HCT116 (cell line): ENCODE measurements around the gene BDH1. TPM values are rescaled to one million over a fixed set of nuclear protein-coding genes. Genes with fewer than 3 reads are reported as not detected.

ENCODE experiments used
- ATAC-seq: fragments of 200-7000 bp; cut with Tn5 transposase; 2 replicates; pipeline ENCODE4 v1.9.1; 2020; ENCODE audit warnings: mild to moderate bottlenecking, moderate library complexity
- BruUV-seq: library from RNA; stranded (reverse); fragments of 400-500 nt; replicated peaks from 2 replicates; lab custom pipeline; 2021; lab: Mats Ljungman, UMichigan
- CTCF ChIA-PET: fragments of 300-600 bp; sonication (Branson Sonifier 250); formaldehyde crosslinking; loops from one replicate; lab custom pipeline; 2021; ENCODE audit warnings: antibody characterized with exemption; lab: Charles Lee
- POLR2A ChIA-PET: fragments of 300-600, 350-600 bp; sonication (Branson Sonifier 250); formaldehyde crosslinking; loops from one replicate; lab custom pipeline; 2021; ENCODE audit warnings: antibody characterized with exemption; lab: Charles Lee
- RAD21 ChIA-PET, 2 experiments: fragments of 300-600 bp; sonication (Branson Sonifier 250); formaldehyde crosslinking; loops; one replicate each; lab custom pipeline; 2023; ENCODE audit warnings: low total read pairs in 2 of 2; ENCODE audit not compliant: uncharacterized antibody in 2 of 2, unreplicated experiment in 2 of 2, low non-redundant PET in 1 of 2; lab: Charles Lee
- DNase-seq: peaks from one replicate; pipeline ENCODE4 v3.0.0-alpha.2; 2010; ENCODE audit warnings: low read depth, low spot score
- H2AFZ ChIP-seq: fragments of 200-600 bp; shearing (Covaris generic), sonication (generic); 2 replicates; pipeline ENCODE4 v1.6.1; 2017; ENCODE audit warnings: low read depth, mixed run types, mixed read lengths, antibody characterized with exemption, low read length; ENCODE audit not compliant: poor library complexity, severe bottlenecking
- H3K27ac ChIP-seq: 2 replicates; pipeline ENCODE4 v1.5.1; 2012; ENCODE audit warnings: low read depth, low read length
- H3K27me3 ChIP-seq: fragments of 200-600 bp; sonication (generic); 2 replicates; pipeline ENCODE4 v1.6.1; 2016; ENCODE audit warnings: mixed run types, low read length, mixed read lengths; ENCODE audit not compliant: insufficient read depth
- H3K36me3 ChIP-seq, 2 experiments: fragments of 200-500 bp in 1 of 2; fragments of 200-600 bp in 1 of 2; sonication (Bioruptor generic) in 1 of 2; sonication (generic) in 1 of 2; 2 replicates each; pipeline versions ENCODE4 v1.5.1 to v1.6.1; 2014 to 2016; ENCODE audit warnings: low read length in 2 of 2, inconsistent platforms in 1 of 2, mixed read lengths in 1 of 2, mixed run types in 1 of 2; ENCODE audit not compliant: insufficient read depth in 2 of 2, control insufficient read depth in 1 of 2
- H3K4me1 ChIP-seq, 2 experiments: fragments of 200-600 bp in 1 of 2; sonication (generic) in 1 of 2; 2 replicates each; pipeline versions ENCODE4 v1.5.1 to v1.6.1; 2012 to 2017; ENCODE audit warnings: low read length in 2 of 2, inconsistent platforms in 1 of 2, mild to moderate bottlenecking in 1 of 2, mixed read lengths in 1 of 2, mixed run types in 1 of 2, moderate library complexity in 1 of 2; ENCODE audit not compliant: insufficient read depth in 2 of 2, control insufficient read depth in 1 of 2
- H3K4me2 ChIP-seq: fragments of 200-600 bp; sonication (generic); 2 replicates; pipeline ENCODE4 v1.6.1; 2017; ENCODE audit warnings: mixed run types, low read length, mixed read lengths
- H3K4me3 ChIP-seq, 2 experiments: fragments of 200-600 bp in 1 of 2; sonication (generic) in 1 of 2; replicated peaks in 1 of 2; 2 replicates each; pipeline ENCODE4 v1.5.1; 2011 to 2016; ENCODE audit warnings: low read length in 2 of 2, control low read depth in 1 of 2, low read depth in 1 of 2, mild to moderate bottlenecking in 1 of 2, mixed read lengths in 1 of 2, mixed run types in 1 of 2
- H3K79me2 ChIP-seq: fragments of 200-600 bp; sonication (generic); 2 replicates; pipeline ENCODE4 v1.6.1; 2017; ENCODE audit warnings: mild to moderate bottlenecking, mixed run types, low read length, moderate library complexity, mixed read lengths; ENCODE audit not compliant: insufficient read depth
- H3K9ac ChIP-seq: fragments of 200-600 bp; sonication (generic); 2 replicates; pipeline ENCODE4 v1.6.1; 2016; ENCODE audit warnings: low read length, mixed read lengths
- H3K9me2 ChIP-seq: fragments of 200-600 bp; sonication (generic), shearing (Covaris generic); 2 replicates; pipeline ENCODE4 v1.6.1; 2017; ENCODE audit warnings: mixed run types, mild to moderate bottlenecking, moderate library complexity; ENCODE audit not compliant: insufficient read depth
- H3K9me3 ChIP-seq, 2 experiments: fragments of 200-500 bp in 1 of 2; fragments of 200-600 bp in 1 of 2; sonication (Bioruptor generic) in 1 of 2; sonication (generic) in 1 of 2; 2 replicates each; pipeline ENCODE4 v1.6.1; 2014 to 2017; ENCODE audit warnings: low read length in 2 of 2, mixed read lengths in 2 of 2, inconsistent platforms in 1 of 2, low read depth in 1 of 2, mild to moderate bottlenecking in 1 of 2, mixed run types in 1 of 2, moderate library complexity in 1 of 2; ENCODE audit not compliant: control insufficient read depth in 1 of 2, insufficient read depth in 1 of 2
- H4K20me1 ChIP-seq: fragments of 200-600 bp; sonication (generic), shearing (Covaris generic); 2 replicates; pipeline ENCODE4 v1.6.1; 2017; ENCODE audit warnings: mixed run types, mild to moderate bottlenecking, moderate library complexity; ENCODE audit not compliant: insufficient read depth
- CBX3 ChIP-seq: IDR thresholded peaks from 2 replicates; pipeline ENCODE4 v1.6.1; 2012; ENCODE audit warnings: low read depth
- CEBPB ChIP-seq: IDR thresholded peaks from 2 replicates; pipeline ENCODE4 v1.6.1; 2012; ENCODE audit warnings: low read depth
- ELF1 ChIP-seq: IDR thresholded peaks from 2 replicates; pipeline ENCODE4 v1.6.1; 2012; ENCODE audit warnings: low read depth, borderline replicate concordance
- EZH2 ChIP-seq: fragments of 200-600 bp; sonication (generic); IDR thresholded peaks from 2 replicates; pipeline ENCODE4 v1.6.1; 2017; ENCODE audit warnings: antibody characterized with exemption, mixed run types
- EZH2phosphoT487 ChIP-seq: fragments of 200-600 bp; IDR thresholded peaks from 2 replicates; pipeline ENCODE4 v1.6.1; 2018; ENCODE audit warnings: antibody characterized with exemption, borderline replicate concordance
- FOSL1 ChIP-seq: IDR thresholded peaks from 2 replicates; pipeline ENCODE4 v1.6.1; 2012; ENCODE audit warnings: low read depth
- JUND ChIP-seq: IDR thresholded peaks from 2 replicates; pipeline ENCODE4 v1.6.1; 2012
- SIN3A ChIP-seq: IDR thresholded peaks from 2 replicates; pipeline ENCODE4 v1.6.1; 2012; ENCODE audit warnings: low read depth
- SP1 ChIP-seq: IDR thresholded peaks from 2 replicates; pipeline ENCODE4 v1.6.1; 2012; ENCODE audit warnings: low read depth
- SRF ChIP-seq: IDR thresholded peaks from 2 replicates; pipeline ENCODE4 v1.6.1; 2012; ENCODE audit warnings: low read depth
- ZNF274 ChIP-seq: fragments of 200-500 bp; sonication (Bioruptor generic); IDR thresholded peaks from 2 replicates; pipeline ENCODE4 v1.6.1; 2014; ENCODE audit warnings: mild to moderate bottlenecking, low read depth, low read length, inconsistent platforms
- intact Hi-C: fragments of 100-400 bp; cut with micrococcal nuclease; formaldehyde crosslinking; loops from 2 replicates; pipeline ENCODE4 v1.10.0; 2022
- total RNA-seq: library from RNA; stranded (reverse); gene quantifications from one replicate; pipeline ENCODE4 v1.2.1, GENCODE V29; 2021; ENCODE audit not compliant: unreplicated experiment
- TF ChIP-seq, protein P1 (sequence below): IDR thresholded peaks from 2 replicates; pipeline ENCODE4 v1.6.1; 2011; ENCODE audit warnings: mild to moderate bottlenecking, low read length, moderate library complexity; ENCODE audit not compliant: insufficient replicate concordance; ENCODE audit errors: extremely low read depth
- TF ChIP-seq, protein P2 (sequence below), 3 experiments: fragments of 200-600 bp in 1 of 3; sonication (generic) in 1 of 3; IDR thresholded peaks in 2 of 3; conservative IDR thresholded peaks in 1 of 3; 2 replicates each; pipeline ENCODE4 v1.5.1; 2012 to 2017; ENCODE audit warnings: low read depth in 2 of 3, low read length in 2 of 3, antibody characterized with exemption in 1 of 3, borderline replicate concordance in 1 of 3, control low read depth in 1 of 3, mild to moderate bottlenecking in 1 of 3, mixed read lengths in 1 of 3, mixed run types in 1 of 3, moderate library complexity in 1 of 3; ENCODE audit not compliant: insufficient read depth in 1 of 3
- TF ChIP-seq, protein P3 (sequence below): IDR thresholded peaks from 2 replicates; pipeline ENCODE4 v1.6.1; 2012
- TF ChIP-seq, protein P4 (sequence below): IDR thresholded peaks from 2 replicates; pipeline ENCODE4 v1.6.1; 2012

The BDH1 gene
- total RNA-seq, 1 experiment from 2014 or later, result 26.6 TPM

DNA sequence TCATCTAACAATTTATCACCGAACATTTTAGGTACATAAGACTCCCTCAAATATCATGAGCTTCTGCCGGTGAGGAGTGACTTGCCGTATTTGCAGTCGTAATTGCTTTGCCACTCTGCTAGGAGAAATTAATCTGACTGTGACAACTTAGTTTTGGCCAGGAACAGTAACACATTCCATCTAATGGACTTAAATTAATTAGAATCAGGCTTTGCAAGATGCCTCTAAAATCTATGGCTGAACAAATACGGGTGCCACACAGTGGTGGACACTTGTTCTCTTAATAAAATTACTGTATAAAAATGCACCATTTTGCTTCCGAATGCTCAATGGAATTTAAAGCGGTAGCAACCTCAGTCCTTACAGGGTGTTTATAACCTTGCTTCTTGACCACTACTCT lies 27.6 kb upstream of the BDH1 start:
- RAD21 ChIA-PET, result no interaction called here
- H3K9me3 ChIP-seq, result no peaks in the 10 kb centered on the region
- DNase-seq (no peak), ATAC-seq (no peak)
- no peaks in the 10 kb centered on the region for H3K4me1 ChIP-seq
- no peak overlapping the region for H3K4me3 ChIP-seq
- TF ChIP-seq SRF (no peak), ZNF274 (no peak), ELF1 (no peak), EZH2phosphoT487 (no peak), CEBPB (no peak), SIN3A (no peak), FOSL1 (no peak), CBX3 (no peak), SP1 (no peak), JUND (no peak), EZH2 (no peak)
- TF ChIP-seq, protein P1, sequence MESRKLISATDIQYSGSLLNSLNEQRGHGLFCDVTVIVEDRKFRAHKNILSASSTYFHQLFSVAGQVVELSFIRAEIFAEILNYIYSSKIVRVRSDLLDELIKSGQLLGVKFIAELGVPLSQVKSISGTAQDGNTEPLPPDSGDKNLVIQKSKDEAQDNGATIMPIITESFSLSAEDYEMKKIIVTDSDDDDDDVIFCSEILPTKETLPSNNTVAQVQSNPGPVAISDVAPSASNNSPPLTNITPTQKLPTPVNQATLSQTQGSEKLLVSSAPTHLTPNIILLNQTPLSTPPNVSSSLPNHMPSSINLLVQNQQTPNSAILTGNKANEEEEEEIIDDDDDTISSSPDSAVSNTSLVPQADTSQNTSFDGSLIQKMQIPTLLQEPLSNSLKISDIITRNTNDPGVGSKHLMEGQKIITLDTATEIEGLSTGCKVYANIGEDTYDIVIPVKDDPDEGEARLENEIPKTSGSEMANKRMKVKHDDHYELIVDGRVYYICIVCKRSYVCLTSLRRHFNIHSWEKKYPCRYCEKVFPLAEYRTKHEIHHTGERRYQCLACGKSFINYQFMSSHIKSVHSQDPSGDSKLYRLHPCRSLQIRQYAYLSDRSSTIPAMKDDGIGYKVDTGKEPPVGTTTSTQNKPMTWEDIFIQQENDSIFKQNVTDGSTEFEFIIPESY, result no peak
- TF ChIP-seq, protein P2, sequence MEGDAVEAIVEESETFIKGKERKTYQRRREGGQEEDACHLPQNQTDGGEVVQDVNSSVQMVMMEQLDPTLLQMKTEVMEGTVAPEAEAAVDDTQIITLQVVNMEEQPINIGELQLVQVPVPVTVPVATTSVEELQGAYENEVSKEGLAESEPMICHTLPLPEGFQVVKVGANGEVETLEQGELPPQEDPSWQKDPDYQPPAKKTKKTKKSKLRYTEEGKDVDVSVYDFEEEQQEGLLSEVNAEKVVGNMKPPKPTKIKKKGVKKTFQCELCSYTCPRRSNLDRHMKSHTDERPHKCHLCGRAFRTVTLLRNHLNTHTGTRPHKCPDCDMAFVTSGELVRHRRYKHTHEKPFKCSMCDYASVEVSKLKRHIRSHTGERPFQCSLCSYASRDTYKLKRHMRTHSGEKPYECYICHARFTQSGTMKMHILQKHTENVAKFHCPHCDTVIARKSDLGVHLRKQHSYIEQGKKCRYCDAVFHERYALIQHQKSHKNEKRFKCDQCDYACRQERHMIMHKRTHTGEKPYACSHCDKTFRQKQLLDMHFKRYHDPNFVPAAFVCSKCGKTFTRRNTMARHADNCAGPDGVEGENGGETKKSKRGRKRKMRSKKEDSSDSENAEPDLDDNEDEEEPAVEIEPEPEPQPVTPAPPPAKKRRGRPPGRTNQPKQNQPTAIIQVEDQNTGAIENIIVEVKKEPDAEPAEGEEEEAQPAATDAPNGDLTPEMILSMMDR (IDR thresholded peaks at IDR 0.05 in 2 of 3, conservative IDR thresholded peaks at IDR 0.05 in 1 of 3; ENCODE audit: borderline replicate concordance in 1 of 3, insufficient read depth in 1 of 3, low read depth in 2 of 3, low read length in 2 of 3), result no peak
- TF ChIP-seq, protein P3, sequence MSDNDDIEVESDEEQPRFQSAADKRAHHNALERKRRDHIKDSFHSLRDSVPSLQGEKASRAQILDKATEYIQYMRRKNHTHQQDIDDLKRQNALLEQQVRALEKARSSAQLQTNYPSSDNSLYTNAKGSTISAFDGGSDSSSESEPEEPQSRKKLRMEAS, result no peak
- TF ChIP-seq, protein P4, sequence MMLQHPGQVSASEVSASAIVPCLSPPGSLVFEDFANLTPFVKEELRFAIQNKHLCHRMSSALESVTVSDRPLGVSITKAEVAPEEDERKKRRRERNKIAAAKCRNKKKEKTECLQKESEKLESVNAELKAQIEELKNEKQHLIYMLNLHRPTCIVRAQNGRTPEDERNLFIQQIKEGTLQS, result no peak
- POLR2A ChIA-PET, result no interaction called here
- no peaks in the 10 kb centered on the region for H3K79me2 ChIP-seq
- no peak overlapping the region for H3K9ac ChIP-seq
- H4K20me1 ChIP-seq, result no peaks in the 10 kb centered on the region
- H3K27me3 ChIP-seq, result no peaks in the 10 kb centered on the region
- no peaks in the 10 kb centered on the region for H3K36me3 ChIP-seq
- intact Hi-C loops, result no loop called here
- no peak overlapping the region for H3K27ac ChIP-seq
- H2AFZ ChIP-seq, result no peak overlapping the region
- BruUV-seq, result no TSS peak
- no peak overlapping the region for H3K4me2 ChIP-seq
- no peaks in the 10 kb centered on the region for H3K9me2 ChIP-seq
- CTCF ChIA-PET, result no interaction called here
